HG03521 (cell line): ENCODE results near the gene CAMTA1.
"Not testable (repeated sequence)": the region's sequence is repeated elsewhere in the genome, so short reads cannot be mapped to it uniquely, and the experiment has no call there.

Experiments
- ATAC-seq: cut with Tn5 transposase; IDR thresholded peaks from one replicate; pipeline ENCODE4 v1.9.1; 2021; ENCODE audit warnings: mild to moderate bottlenecking, moderate library complexity; ENCODE audit not compliant: unreplicated experiment

CAMTA1 gene

GRCh38 chr1:6809461-6809860 lies 24.2 kb downstream of the CAMTA1 start:
- no peak for ATAC-seq

GRCh38 chr1:6810146-6810734 lies 25.0 kb downstream of the CAMTA1 start:
- not testable (repeated sequence) for ATAC-seq

GRCh38 chr1:6811583-6811982 lies 26.3 kb downstream of the CAMTA1 start:
- no peak for ATAC-seq

GRCh38 chr1:6813165-6813564 lies 27.9 kb downstream of the CAMTA1 start:
- no peak for ATAC-seq

- ATAC-seq = no peak
Measured at GRCh38 chr1:6815726-6816125, 30.5 kb downstream of the CAMTA1 start.

- no peak for ATAC-seq
Measured at GRCh38 chr1:6819246-6820040, 34.2 kb downstream of the CAMTA1 start.

- no peak for ATAC-seq
Measured at GRCh38 chr1:6820899-6821298, 35.6 kb downstream of the CAMTA1 start.

- ATAC-seq = peak; percentile 56
Measured at GRCh38 chr1:6822530-6823359, 37.5 kb downstream of the CAMTA1 start.

- ATAC-seq = no peak
Measured at GRCh38 chr1:6823793-6824192, 38.5 kb downstream of the CAMTA1 start.

- no peak for ATAC-seq
Measured at GRCh38 chr1:6824665-6825368, 39.6 kb downstream of the CAMTA1 start.

GRCh38 chr1:6825828-6826227 lies 40.6 kb downstream of the CAMTA1 start:
- no peak for ATAC-seq

- ATAC-seq = no peak
Measured at GRCh38 chr1:6827079-6827478, 41.8 kb downstream of the CAMTA1 start.

- ATAC-seq = no peak
Measured at GRCh38 chr1:6827630-6828165, 42.4 kb downstream of the CAMTA1 start.

- ATAC-seq = no peak
Measured at GRCh38 chr1:6831366-6831765, 46.1 kb downstream of the CAMTA1 start.

- not testable (repeated sequence) for ATAC-seq
Measured at GRCh38 chr1:6832006-6832405, 46.8 kb downstream of the CAMTA1 start.

GRCh38 chr1:6832531-6833188 lies 47.4 kb downstream of the CAMTA1 start:
- ATAC-seq = no peak

- no peak for ATAC-seq
Measured at GRCh38 chr1:6833804-6834203, 48.5 kb downstream of the CAMTA1 start.

GRCh38 chr1:6834366-6834765 lies 49.1 kb downstream of the CAMTA1 start:
- no peak for ATAC-seq

GRCh38 chr1:6835139-6835538 lies 49.9 kb downstream of the CAMTA1 start:
- ATAC-seq = no peak

GRCh38 chr1:6842301-6842700 lies 57.0 kb downstream of the CAMTA1 start:
- no peak for ATAC-seq
